Stimulated activated CD4-positive, alpha-beta T cell treated with anti-CD3 and anti-CD28 coated beads, Interleukin-4, amount 100 ng/mL, for 24 hours (primary cell): ENCODE measurements around the gene KCTD6.
A peak's percentile ranks its signal among the peaks of the same experiment; 100 is the strongest.

Experiments used
- DNase-seq: peaks from one replicate; pipeline ENCODE4 v3.0.0-alpha.2; 2020

The KCTD6 gene

DNA sequence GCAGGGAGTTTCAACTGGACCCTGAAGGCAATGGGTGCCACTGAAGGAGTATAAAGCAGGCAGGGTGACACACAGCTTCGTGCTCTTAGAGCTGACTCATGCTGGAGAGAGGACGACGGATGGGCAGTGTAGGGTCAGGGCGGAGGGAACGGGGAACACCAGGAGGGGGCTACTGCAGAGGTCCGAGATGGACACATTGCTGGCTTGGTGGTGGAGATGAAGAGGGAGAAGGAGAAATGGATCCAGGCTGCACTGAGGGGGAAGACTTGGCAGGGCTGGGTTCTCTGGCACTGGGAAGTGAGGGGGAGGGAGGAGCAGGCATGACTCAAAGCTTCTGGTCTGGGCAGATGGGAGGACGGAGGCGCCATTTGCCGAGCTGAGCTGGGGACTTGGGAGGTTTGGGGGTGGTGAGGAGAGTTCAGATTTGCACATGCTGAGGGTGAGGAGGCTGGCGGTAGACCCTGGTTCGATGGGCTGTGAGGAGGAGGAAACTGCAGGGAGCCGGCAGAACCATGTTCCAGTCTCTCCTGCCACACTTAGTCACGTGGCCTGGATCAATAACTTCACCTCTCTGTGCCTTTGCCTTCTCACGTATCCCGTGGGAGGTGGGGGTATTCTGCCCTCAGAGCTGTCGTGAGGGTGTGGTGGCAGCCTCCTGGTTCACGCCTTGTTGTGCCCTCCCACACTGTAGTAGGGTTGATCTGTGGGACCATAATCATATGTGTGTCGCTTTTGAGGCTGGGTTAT is 4.6 kb upstream of the KCTD6 start:
- no peak for DNase-seq

DNA sequence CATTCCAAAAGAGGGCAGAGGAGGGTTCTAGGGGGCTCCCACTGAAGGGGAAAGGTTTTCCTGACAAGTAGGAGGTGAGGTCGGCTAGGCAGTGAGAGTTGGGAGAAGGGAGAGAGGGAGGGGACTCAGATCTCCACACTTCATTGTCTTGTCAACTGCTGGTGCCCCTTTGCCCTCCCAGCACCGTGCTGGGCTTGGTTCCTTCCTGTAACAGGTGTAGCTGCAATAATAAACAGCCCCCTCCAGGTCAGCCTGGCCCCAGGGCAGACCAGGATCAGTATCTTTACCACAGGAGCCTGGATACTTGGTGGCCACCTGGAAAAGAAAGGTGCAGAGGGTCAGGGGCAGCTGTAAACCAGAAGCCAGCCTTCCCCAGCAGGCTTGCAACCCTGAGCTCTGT is 2.9 kb upstream of the KCTD6 start:
- no peak for DNase-seq

DNA sequence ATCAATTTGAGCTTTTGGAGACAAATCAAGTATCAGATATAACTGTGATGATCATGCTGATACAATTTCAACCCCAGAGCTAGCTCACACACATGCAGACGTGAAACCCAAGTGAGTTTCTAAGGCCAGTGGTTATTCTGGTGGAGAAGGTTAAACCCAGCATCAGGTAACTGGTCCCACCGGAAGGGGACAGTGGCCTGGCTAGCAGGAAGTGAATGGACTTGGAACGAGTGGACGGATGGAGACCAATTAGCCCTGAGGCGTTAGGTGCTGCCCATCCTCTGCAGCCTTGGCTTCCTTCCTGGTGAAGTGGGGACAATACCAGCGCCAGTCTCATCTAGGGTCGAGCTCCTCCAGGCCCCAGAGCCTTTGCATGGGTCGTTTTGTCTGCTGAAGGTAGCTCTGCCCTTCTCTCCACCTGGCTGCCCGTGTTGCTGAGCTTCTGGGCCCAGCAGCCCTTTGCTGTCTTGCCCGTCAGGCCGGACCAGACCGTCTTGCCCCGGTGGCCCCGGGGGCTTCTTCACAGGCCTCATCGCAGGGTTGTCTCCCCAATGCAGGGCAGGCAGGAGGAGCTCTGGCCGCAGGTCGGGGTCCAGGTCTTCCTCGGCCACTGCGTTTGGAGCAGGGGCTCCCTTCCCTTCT is 915 bp upstream of the KCTD6 start:
- no peak for DNase-seq

DNA sequence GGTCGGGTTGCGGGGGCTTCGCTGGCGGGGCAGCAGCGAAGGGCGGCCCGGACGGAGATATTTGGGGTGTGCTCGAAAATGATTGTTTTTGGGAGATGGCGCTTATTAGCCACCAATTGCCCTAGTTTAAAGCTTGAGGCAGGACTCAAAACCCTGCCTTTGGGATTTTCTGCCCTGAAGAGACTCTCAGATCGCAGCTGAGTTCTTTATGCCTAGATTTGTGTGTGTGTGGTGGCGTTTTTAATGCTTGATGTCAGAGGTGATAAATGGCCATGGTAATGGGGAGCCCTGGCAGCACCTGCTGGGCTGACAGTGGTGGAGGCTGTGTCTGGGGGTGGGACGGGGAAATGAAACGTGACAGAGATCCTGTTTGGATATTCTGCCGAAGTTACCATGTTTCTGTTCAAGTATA is 604 bp downstream of the KCTD6 start:
- peak; percentile 38 for DNase-seq

DNA sequence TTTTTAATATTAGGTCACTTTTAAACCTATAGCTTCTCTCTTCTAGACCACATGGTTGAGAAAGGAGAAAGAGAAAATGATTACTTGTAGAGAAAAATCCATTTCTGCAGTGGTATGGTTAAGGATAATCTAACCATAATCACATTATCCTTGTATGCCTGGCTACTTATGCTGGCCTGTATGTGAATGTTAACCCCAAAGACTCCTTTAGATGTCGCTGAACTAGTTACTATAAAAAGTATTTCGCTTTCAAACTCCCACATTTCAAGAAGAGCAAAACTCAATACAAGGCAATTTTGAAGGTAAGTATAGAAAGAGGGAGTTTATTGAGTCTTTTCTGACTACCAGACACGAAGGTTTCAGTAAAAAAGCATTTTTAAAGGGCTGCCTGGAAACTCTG is 2.2 kb downstream of the KCTD6 start:
- DNase-seq = no peak

DNA sequence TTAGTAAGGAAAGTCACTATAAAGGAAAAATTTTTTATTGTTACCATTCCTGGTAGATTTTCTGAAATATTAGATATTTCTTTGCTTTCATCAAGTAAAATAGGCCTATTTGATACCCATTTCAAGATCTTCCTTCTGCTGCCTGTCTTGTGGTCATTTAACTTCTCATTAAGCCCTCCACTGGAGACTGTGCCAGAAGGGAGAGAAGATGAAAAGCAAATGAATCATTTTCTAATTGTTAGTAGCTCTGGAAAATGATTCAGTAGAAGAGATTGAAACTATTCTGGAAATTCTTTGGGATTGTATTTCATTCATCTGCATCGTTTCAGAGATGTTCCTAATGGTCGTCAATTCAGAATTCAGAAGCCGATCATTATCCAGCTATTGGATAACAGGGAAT is 3.2 kb downstream of the KCTD6 start:
- no peak for DNase-seq

DNA sequence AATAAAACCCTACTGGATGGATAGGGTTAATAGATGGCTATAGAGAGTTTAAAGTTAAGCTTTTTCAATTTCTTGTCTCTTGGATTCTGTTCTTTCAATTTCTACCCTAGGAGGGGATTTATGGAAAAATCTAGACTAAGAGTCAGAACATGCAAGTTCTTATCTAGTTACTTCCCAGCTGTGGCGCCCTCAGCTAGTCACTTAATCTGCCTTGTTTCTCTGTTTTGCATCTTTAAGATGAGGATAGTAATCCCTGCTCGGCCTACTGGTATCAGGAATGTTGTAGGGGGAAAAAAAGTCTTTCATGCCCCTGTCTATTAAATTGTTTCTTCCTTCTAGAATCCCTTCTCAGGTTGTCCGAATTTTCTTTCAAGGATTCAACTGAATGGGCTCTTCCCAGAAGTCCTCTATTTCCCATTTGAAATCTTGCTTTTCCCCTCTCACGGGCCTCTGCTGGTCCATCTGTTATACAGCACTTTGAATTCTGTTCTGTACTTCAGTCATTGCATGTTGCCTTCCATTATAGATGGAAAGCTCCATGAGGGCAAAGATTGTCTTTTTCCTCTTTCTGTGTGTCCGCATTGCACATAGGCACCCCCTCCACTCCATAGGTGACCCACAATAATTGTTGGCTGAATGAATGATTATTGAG is 4.4 kb downstream of the KCTD6 start:
- DNase-seq = no peak

DNA sequence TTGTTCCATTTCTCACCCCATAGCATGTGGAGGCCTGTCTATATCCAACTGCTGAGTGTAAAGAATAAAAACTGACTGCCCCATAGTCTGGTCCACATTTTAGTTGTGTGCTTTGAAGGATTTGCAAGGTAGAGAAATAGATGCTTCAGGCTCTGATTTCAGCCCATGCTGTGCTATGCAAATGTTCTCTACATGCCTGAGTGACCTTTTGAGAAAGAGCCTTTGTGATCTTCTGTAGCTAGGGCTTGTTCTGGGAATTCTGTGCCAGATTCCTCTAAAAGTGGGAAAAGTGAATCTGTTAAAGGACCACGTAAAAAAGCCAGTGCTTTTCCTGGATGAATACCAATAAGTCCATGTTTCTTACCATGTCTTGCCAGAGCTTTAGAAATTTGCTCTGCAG is 5.2 kb downstream of the KCTD6 start:
- no peak for DNase-seq

DNA sequence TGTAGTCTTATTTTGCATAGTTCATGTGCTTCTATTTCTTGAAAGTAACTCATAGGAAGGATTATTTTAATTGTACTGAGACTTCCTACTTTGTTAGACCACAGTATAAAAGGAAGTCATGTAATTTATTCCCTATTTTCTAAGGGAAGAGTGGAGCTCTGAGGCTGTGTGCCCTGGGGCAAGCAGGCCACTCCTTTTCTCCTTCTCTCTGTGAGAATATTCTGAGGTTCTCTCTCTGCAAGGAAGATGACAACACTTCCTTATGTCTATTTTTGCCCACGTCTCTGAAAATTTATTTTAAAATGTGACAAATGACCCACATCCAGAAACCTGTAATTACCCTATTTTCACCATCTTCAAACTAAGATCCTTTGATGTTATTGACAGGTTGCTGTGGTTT is 11.0 kb downstream of the KCTD6 start:
- DNase-seq = no peak

DNA sequence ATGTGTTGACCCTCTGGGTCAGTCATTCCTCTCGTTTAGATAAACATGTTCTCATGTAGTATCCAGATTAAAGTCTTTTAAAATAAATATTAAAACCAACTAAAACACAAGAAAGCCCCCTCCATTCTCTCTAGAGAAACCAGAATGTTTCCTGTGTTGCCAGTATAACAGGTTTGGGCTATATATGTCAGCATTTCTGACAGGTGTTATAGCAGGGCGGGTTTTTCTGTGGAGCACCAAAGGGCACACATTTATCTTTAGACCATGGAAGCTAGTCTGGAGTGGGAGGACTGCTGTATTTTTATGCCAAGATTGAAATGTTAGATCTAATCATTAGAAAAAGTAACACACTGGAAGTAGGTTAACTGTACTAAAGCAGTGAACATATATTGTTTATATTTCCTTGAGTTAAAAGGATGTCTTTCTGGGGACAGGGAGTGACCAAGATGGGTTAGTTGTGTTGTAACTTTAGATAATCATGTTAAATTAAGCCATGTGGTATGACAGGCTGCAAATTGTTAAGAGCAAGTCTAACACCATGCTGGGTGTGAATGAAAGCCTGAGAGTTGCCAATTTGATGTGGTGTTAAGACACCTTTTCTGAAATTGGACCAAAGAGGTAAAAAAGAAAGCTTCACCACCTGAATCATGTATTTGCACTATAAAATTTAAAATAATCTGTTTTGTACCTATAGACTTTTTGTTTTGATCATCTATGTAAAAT is 15.6 kb downstream of the KCTD6 start:
- no peak for DNase-seq

DNA sequence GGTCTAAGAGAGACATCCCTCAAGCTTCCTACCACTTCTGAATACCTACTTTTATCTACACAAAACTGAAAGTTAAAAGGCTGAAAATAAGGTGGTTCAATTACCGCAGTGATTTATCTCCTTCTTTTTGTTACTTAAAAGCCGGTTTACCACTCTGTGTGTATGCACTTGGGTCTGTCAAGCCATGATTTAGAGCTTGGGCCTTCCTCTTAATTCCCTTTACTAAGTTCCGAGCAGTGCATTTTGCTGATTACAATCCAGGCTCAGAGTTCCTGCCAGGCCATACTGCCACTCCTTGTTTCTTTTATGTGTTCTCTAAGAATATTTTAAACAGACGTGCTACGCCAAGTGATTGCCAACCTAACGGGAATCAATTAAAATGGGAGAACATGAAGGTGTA is 16.5 kb downstream of the KCTD6 start:
- DNase-seq = no peak

DNA sequence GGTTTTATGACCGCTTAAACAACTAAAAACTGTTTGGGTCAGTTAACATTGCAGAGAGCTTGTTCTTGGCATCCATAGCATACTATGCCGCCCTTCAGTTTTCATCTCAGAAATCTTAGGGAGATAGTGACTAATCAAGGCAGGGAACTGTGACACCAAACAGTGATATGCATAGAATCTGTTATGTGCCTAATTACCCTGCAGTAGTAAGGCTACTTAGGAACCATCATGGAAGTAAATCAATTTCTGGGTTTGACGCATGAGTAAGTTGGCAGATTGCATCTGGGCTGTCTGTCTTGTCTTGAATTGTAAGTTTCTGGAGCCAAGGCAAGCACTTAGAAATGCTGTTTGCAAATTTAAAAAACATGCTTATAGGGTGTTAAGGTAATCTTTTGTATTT is 22.5 kb downstream of the KCTD6 start:
- no peak for DNase-seq

DNA sequence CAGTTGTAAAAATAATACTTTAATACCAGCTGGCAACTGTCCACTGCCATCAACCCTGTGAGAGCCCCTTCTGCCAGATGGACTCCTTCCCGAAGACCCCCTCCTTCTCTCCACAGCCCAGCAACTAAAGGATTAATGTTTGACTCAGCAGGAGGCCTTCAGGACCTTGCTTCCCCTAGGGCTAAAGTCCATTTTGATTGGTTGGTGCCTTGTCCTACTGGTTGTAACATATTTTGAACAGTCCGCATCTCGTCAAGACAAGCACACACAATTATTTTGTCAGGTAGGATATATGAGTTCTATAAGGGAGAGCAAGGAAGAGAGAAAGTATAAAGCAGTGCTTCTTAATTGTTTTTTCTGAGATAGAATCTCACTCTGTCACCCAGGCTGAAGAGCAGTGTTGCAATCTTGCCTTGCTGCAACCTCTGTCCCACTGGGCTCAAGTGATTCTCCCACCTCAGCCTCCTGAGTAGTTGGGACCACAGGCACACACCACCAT is 26.4 kb downstream of the KCTD6 start:
- no peak for DNase-seq

DNA sequence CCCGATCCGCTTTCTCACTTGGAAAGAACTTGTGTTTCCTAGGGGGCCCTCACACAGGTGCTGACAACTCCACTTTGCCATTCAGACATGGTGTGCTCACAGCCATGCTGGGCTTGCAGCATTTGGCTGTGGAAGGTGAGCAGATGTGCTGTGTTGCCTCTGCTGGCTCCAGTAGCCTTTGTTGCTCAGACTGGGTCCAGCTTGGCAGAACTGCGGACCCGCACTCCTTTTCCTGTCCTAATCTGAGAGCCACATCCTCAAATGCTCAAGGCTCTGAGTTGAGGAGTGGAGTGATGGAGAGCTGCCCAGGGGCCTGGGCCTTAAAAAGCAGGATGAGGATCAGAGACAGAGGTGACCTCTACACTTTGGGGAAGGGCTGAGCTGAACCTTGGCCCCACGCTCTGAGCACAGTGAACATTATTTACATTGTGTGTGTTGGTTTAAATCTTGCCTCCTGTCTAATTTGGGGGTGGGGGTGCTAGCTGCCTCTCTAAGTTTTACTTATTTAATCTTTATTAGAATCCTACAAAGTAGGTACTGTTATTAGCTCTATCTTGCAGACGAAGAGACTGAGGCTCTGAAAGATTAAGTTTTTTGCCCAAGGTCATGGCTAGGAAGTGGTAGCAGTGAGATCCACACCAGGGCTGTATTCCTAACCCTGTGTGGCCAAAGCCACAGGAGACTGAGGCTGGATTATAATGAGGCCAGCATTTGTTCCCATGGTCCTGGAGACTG is 27.9 kb downstream of the KCTD6 start:
- DNase-seq = no peak

DNA sequence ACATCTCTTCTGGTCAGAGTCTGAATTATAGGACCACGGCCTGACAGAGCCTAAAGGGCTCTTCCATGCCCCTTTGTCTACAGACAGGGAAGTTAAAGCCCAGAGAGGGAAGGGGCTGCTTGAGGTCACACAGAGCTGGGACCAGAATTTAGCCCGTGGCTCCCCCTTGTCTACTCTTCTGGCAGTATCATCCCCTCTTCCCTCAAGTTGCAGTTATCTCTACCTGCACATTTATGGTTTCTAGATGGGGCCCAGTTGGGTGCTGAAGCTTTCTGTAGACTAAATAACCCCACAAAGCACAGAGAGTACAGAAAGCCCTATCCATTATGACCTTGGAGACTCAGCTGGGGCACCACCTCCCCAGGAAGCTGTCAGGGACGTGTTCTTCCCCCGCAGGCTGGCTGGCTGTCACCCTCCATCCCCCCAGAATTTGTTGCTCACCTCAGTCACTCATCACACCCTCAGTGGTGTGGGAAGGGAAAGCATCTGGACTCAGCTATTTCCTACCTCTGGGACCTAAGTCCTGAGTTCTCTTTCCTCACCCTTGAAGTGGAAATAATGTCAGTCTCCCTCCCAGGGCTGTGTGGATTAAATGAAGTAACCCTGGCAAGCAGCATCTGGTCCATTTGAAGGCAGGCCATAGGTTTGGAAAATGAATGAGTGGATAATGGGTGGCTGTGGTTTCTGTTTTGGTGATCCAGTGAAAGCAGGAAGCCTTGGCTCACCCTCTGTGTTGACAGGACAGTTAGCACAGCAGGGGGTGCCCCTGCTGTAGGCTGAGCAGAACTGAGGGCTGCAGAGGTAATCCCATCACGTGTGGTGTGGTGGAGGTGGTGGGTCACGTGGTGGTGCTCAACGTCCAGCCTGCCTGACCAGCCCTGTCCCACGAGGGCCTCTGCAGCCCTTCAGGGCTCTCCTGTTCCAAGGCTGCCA is 28.8 kb downstream of the KCTD6 start:
- no peak for DNase-seq

DNA sequence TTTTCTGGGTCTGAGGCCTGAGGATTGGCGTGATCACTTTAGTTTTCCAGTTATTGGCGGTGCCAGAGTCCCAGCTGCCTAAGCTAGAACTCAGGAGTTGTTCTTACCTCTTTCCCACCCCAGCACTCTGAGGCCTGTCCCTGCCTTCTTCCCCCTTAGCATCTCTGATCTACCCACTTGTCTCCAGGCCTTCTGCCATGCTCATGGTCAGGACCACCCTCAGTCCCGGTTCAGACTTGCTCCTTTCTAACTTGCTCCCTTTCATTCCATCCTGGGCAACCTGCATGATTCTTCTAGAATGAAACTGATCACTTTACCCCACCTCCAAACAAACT is 29.4 kb downstream of the KCTD6 start:
- DNase-seq = no peak

DNA sequence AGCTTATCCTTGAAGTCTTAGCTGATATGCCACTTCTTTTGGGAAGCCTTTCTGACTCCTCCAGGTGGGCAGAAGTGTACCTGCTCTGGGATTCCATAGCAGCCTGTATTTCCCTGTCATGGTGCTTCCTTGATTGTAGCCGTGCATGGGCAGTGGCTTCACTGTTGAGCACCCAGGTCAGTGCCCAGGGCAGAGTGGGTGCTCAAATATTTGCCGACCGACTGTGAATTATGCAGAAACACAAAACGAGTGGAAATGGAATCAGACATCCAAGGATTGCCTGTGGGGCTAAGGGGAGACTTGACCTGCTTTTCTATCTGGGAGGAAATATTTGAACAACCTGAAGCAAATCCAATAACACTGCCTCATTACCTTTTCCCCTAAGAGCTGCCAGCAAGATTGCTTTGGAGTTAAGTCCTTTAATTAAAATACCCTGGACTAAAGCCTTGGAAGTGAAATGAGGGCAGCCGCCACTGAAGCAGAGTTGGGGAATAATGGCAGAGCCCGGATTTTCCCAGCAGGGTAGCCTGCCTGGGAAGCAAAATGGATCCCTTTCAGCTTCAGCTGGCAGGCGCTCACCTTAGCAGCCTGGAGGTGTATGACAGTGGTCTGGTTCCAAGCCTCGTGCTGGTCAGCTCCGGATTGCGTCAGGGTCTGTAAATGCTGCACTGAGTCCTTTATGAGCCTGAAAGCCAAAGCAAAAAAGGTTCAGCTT is 30.2 kb downstream of the KCTD6 start:
- no peak for DNase-seq

DNA sequence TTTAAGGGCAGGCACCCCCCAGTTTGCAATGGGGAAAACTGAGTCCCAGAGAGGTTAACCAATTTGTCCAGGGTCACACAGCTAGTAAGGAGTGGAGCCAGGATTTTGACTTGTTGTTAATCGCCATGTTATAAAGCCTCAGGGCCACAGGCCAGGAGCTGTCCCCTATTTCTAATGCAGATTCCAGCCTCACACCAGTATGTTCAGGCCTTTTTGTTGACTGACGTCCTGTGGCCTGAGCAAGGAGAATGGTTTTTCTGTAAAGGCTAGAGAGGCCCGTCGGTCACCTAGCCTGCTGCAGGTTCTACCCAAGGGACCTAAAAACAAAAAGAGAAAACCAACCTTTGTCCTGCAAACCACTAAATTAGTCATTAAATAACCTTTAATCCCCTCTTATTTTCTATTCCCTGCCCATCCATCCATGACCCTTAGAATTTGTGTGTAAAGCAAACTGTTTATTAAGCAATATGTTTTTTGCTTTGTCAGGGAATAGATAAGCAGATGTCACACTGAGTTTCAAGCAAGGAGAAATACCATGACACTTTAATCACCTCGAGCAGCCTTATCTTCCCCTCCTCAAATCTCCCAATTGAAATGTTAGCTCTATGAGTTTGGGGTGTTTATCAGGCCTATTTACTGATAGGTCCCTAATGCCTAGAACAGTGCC is 31.0 kb downstream of the KCTD6 start:
- DNase-seq = no peak

DNA sequence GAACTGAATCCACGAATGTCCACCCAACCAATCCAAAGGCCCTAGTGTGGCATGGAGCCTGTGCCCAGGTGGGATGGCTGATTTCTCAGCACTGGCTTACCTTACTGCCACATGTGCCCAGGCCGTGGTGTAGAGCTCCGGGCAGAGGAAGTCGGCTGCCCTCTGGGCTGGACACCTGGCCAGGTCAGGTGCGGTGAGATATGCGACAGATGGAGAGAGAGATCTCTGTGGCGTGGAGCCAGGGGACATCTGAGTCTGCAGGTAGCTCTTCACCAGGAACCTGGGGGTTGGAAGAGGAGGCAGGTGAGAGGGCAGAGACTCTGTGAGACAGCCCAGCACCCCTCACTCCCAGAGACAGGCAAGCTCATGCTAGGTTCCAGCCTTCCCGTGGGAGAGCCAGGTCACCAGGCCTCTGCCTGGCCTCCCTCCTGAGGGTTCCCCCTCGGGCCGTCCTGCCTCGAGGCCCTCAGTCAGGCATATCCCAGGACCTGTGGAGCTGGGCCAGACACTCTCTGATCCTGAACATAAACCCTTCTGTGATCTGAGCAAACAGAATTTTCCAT is 32.5 kb downstream of the KCTD6 start:
- DNase-seq = no peak

DNA sequence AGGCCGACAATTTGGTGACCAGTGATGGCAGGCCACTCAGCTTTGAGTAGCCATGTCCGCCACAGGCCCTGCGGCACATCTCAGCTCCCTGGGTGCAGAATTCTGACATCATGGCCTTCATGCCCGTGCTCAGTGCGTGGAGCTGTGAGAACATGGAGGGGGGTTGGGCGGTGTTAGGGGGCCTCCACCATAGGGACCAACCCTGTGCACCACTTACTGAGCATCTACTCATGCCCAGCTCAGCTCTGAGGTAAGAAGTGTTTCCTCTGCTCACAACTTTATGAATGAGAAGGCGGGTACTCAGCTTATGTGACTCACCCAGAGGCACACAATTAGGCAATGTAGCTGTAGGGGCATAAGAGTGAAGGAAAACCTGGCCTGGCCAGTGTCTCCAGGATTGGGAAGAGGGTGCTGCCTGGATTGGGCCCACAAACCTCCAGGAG is 34.6 kb downstream of the KCTD6 start:
- no peak for DNase-seq
